MM.1S (cell line): Measurements from ENCODE around the gene KIF9.
"Not testable (repeated sequence)": the region's sequence is repeated elsewhere in the genome, so short reads cannot be mapped to it uniquely, and the experiment has no call there.

Experiments
- DNase-seq: peaks from one replicate; pipeline ENCODE4 v3.0.0-alpha.2; 2015
- H2AFZ ChIP-seq: fragments of 300-600 bp; sonication (generic); 2 replicates; pipeline ENCODE4 v1.6.0; 2016; ENCODE audit warnings: antibody characterized with exemption, low read length
- H3F3A ChIP-seq: fragments of 300-600 bp; sonication (generic); 2 replicates; pipeline ENCODE4 v1.6.1; 2016; ENCODE audit warnings: mild to moderate bottlenecking, antibody characterized with exemption, low read length, moderate library complexity, mixed read lengths; ENCODE audit not compliant: insufficient read depth
- H3K27ac ChIP-seq: fragments of 300-600 bp; sonication (generic); 2 replicates; pipeline ENCODE4 v1.5.1; 2016; ENCODE audit warnings: mild to moderate bottlenecking, low read length
- H3K27me3 ChIP-seq: fragments of 300-600 bp; sonication (generic); replicated peaks from 2 replicates; pipeline ENCODE4 v1.6.0; 2016; ENCODE audit warnings: low read length; ENCODE audit not compliant: insufficient read depth
- H3K36me3 ChIP-seq: fragments of 300-600 bp; sonication (generic); replicated peaks from 2 replicates; pipeline ENCODE4 v1.6.1; 2016; ENCODE audit warnings: mild to moderate bottlenecking, low read length, mixed read lengths; ENCODE audit not compliant: insufficient read depth
- H3K4me1 ChIP-seq: fragments of 300-600 bp; sonication (generic); 2 replicates; pipeline ENCODE4 v1.6.1; 2016; ENCODE audit warnings: low read length, mixed read lengths
- H3K4me2 ChIP-seq: fragments of 300-600 bp; sonication (generic); 2 replicates; pipeline ENCODE4 v1.6.0; 2016; ENCODE audit warnings: low read depth, low read length
- H3K4me3 ChIP-seq: fragments of 300-600 bp; sonication (generic); 2 replicates; pipeline ENCODE4 v1.5.1; 2016; ENCODE audit warnings: low read length, mixed read lengths
- H3K79me2 ChIP-seq: fragments of 300-600 bp; sonication (generic); 2 replicates; pipeline ENCODE4 v1.6.1; 2016; ENCODE audit warnings: mixed run types, low read length, mixed read lengths
- H3K9ac ChIP-seq: fragments of 300-600 bp; sonication (generic); 2 replicates; pipeline ENCODE4 v1.6.1; 2016; ENCODE audit warnings: low read length, mixed read lengths
- H3K9me2 ChIP-seq: fragments of 300-600 bp; sonication (generic); replicated peaks from 2 replicates; pipeline ENCODE4 v1.6.1; 2016; ENCODE audit warnings: mild to moderate bottlenecking, low read length, mixed read lengths; ENCODE audit not compliant: insufficient read depth
- H3K9me3 ChIP-seq: fragments of 300-600 bp; sonication (generic); replicated peaks from 2 replicates; pipeline ENCODE4 v1.6.1; 2016; ENCODE audit warnings: mild to moderate bottlenecking, low read length, mixed read lengths; ENCODE audit not compliant: insufficient read depth
- H4K20me1 ChIP-seq: fragments of 300-600 bp; sonication (generic); 2 replicates; pipeline ENCODE4 v1.6.1; 2016; ENCODE audit warnings: mild to moderate bottlenecking, low read length, moderate library complexity, mixed read lengths; ENCODE audit not compliant: insufficient read depth
- EZH2 ChIP-seq: fragments of 300-600 bp; sonication (generic); optimal IDR thresholded peaks from 2 replicates; pipeline ENCODE3; 2017; ENCODE audit warnings: low read depth, mild to moderate bottlenecking, antibody characterized with exemption, low read length, mixed read lengths
- EZH2phosphoT487 ChIP-seq: fragments of 300-600 bp; sonication (generic); IDR thresholded peaks from 2 replicates; pipeline ENCODE4 v1.6.1; 2018; ENCODE audit warnings: antibody characterized with exemption, low read length
- TF ChIP-seq, protein P1 (sequence below): fragments of 300-600 bp; sonication (generic); IDR thresholded peaks from 2 replicates; pipeline ENCODE4 v1.5.1; 2016; ENCODE audit warnings: antibody characterized with exemption, low read length, mixed read lengths

KIF9 gene

DNA sequence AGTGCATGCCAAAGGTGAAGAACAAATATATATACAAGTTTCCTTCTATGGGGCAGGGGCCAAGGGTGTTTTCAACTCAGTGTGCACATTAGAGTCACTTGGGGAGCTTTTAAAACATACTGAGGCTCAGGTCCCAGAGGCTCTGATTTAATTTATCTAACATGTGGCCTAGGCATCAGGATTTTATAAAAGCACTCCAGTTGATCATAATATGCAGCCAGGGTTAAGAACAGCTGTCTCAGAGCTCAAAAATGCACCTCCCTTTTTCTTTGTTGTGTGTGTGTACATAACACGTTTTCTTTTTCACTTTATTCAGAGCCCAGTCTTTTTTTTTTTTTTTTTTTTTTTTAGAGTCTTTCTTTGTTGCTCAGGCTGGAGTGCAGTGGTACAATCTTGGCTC, 60.8 kb downstream of the KIF9 start:
- no peak overlapping the region for H3K4me2 ChIP-seq
- no peak overlapping the region for H3K9ac ChIP-seq
- TF ChIP-seq, protein P1, sequence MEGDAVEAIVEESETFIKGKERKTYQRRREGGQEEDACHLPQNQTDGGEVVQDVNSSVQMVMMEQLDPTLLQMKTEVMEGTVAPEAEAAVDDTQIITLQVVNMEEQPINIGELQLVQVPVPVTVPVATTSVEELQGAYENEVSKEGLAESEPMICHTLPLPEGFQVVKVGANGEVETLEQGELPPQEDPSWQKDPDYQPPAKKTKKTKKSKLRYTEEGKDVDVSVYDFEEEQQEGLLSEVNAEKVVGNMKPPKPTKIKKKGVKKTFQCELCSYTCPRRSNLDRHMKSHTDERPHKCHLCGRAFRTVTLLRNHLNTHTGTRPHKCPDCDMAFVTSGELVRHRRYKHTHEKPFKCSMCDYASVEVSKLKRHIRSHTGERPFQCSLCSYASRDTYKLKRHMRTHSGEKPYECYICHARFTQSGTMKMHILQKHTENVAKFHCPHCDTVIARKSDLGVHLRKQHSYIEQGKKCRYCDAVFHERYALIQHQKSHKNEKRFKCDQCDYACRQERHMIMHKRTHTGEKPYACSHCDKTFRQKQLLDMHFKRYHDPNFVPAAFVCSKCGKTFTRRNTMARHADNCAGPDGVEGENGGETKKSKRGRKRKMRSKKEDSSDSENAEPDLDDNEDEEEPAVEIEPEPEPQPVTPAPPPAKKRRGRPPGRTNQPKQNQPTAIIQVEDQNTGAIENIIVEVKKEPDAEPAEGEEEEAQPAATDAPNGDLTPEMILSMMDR: no peak
- TF ChIP-seq EZH2phosphoT487: no peak
- no peak for TF ChIP-seq EZH2
- H3K4me1 ChIP-seq: no peaks in the 10 kb centered on the region
- no peaks in the 10 kb centered on the region for H3K9me3 ChIP-seq
- H3K36me3 ChIP-seq: no peaks in the 10 kb centered on the region
- H3K4me3 ChIP-seq: no peak overlapping the region
- H3K9me2 ChIP-seq: no peaks in the 10 kb centered on the region
- no peak overlapping the region for H2AFZ ChIP-seq
- H3K27me3 ChIP-seq: no peaks in the 10 kb centered on the region
- H3F3A ChIP-seq: no peaks in the 10 kb centered on the region
- no peak overlapping the region for H3K27ac ChIP-seq
- DNase-seq: no peak
- no peaks in the 10 kb centered on the region for H3K79me2 ChIP-seq
- no peaks in the 10 kb centered on the region for H4K20me1 ChIP-seq

DNA sequence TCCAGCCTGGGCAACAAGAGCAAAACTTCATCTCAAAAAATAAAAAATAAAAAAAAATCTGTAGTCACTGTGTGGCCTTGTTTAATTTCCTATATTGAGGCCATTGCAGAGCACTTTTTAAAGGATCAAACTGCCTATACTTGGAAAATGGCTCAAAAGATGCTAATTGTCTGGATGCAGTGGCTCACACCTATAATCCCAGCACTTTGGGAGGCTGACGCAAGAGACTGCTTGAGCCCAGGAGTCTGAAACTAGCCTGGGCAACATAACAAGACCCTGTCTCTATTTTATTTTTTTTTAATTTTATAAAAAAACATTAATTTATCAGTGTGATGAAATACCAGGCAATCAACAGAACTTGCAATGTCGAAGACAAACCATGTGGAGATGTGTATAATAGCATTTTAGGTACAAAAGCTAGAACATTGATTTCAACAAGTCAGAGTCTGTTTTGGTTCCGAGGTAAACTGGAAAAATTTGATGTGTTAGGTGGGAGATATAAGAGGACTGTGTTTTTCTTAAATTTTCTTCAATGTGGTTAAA, 71.7 kb downstream of the KIF9 start:
- Histone ChIP-seq H3K27ac (no peak overlapping the region), H3K36me3 (no peaks in the 10 kb centered on the region), H3K9me3 (no peaks in the 10 kb centered on the region), H3F3A (no peaks in the 10 kb centered on the region), H3K79me2 (no peaks in the 10 kb centered on the region), H3K4me2 (no peak overlapping the region), H3K4me1 (no peaks in the 10 kb centered on the region), H3K27me3 (no peaks in the 10 kb centered on the region), H2AFZ (no peak overlapping the region), H3K9ac (no peak overlapping the region), H3K4me3 (no peak overlapping the region), H3K9me2 (no peaks in the 10 kb centered on the region), H4K20me1 (no peaks in the 10 kb centered on the region)
- DNase-seq: no peak
- TF ChIP-seq EZH2phosphoT487: no peak
- TF ChIP-seq, protein P1: no peak
- TF ChIP-seq EZH2: no peak

DNA sequence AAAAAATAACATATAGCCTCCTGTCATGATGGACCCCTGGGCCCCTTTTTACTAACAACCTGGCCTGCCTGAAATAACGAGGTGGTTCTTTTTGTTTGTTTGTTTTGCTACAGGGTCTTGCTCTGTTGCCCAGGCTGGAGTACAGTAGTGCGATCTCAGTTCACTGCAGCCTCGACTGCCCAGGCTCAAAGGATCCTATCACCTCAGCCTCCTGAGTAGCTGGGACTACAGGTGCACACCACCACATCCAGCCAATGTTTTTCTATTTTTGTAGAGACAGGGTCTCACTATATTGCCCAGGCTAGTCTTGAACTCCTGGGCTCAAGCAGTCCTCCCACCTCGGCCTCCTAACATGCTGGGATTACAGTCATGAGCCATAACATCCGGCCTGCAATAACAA, 76.6 kb downstream of the KIF9 start:
- H3K79me2 ChIP-seq, H3K4me1 ChIP-seq, H3K9me3 ChIP-seq, H3K4me3 ChIP-seq, H3K9me2 ChIP-seq, H2AFZ ChIP-seq, H3K9ac ChIP-seq, H3K27ac ChIP-seq, H3K36me3 ChIP-seq, H4K20me1 ChIP-seq, DNase-seq, H3K4me2 ChIP-seq, H3F3A ChIP-seq, H3K27me3 ChIP-seq: not testable (repeated sequence)

DNA sequence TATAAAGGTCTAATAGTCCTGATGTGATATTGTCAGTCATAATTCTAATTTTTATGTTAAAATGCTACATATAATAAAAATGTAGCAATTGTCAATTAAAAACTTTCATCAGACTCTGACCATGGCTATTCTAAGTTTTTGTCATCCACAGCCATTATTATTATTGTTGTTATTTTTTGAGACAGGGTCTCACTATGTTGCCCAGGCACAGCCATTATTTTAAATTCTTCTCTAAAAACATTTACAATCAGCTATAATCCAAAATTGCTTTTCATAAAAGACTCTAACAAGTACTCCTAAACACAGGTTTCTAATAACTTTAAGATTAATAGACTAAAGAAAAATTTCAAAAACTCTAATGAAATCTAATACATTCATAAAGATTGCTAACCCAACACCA, 77.7 kb downstream of the KIF9 start:
- H3K4me3 ChIP-seq: no peak overlapping the region
- no peak overlapping the region for H3K27ac ChIP-seq
- H3K27me3 ChIP-seq: no peaks in the 10 kb centered on the region
- no peaks in the 10 kb centered on the region for H3K9me2 ChIP-seq
- H3K36me3 ChIP-seq: no peaks in the 10 kb centered on the region
- no peaks in the 10 kb centered on the region for H3F3A ChIP-seq
- H3K9me3 ChIP-seq: no peaks in the 10 kb centered on the region
- no peaks in the 10 kb centered on the region for H4K20me1 ChIP-seq
- no peak overlapping the region for H2AFZ ChIP-seq
- no peak overlapping the region for H3K4me2 ChIP-seq
- DNase-seq: no peak
- H3K9ac ChIP-seq: no peak overlapping the region
- TF ChIP-seq, protein P1: no peak
- TF ChIP-seq EZH2 (no peak), EZH2phosphoT487 (no peak)
- H3K79me2 ChIP-seq: no peaks in the 10 kb centered on the region
- H3K4me1 ChIP-seq: no peaks in the 10 kb centered on the region
